DMS114 treated with DMSO at 0.1 percent for 48 hours (cell line): Measurements from ENCODE around the gene SERPINB8.
"Not testable (repeated sequence)": the region's sequence is repeated elsewhere in the genome, so short reads cannot be mapped to it uniquely, and the experiment has no call there.

ENCODE experiments used
- DNase-seq: peaks from one replicate; lab custom pipeline; 2025; ENCODE audit not compliant: unreplicated experiment; lab: John Stamatoyannopoulos, UW

The SERPINB8 gene

GRCh38 chr18:63969942-63970808, at the start of gene SERPINB8:
SERPINB8 (plus strand) TSS chr18:63970081; CDS start chr18:63978309, 8,228 bp downstream.
- peak; percentile 58 for DNase-seq

GRCh38 chr18:63922049-63922448, 47.8 kb upstream of the SERPINB8 start:
- no peak for DNase-seq

- DNase-seq: no peak
These were observed 45.3 kb upstream of the SERPINB8 start for GRCh38 chr18:63924551-63924950.

- DNase-seq: no peak
These were observed 41.5 kb upstream of the SERPINB8 start for GRCh38 chr18:63928331-63928730.

- not testable (repeated sequence) for DNase-seq
These were observed 40.5 kb upstream of the SERPINB8 start for GRCh38 chr18:63929369-63929768.

- no peak for DNase-seq
These were observed 39.0 kb upstream of the SERPINB8 start for GRCh38 chr18:63930773-63931354.

GRCh38 chr18:63936156-63936931, 33.5 kb upstream of the SERPINB8 start:
- no peak for DNase-seq

GRCh38 chr18:63936932-63937393, 32.9 kb upstream of the SERPINB8 start:
- DNase-seq: no peak

GRCh38 chr18:63940008-63940407, 29.9 kb upstream of the SERPINB8 start:
- no peak for DNase-seq

- not testable (repeated sequence) for DNase-seq
These were observed 29.3 kb upstream of the SERPINB8 start for GRCh38 chr18:63940543-63941050.

GRCh38 chr18:63947051-63947790, 22.7 kb upstream of the SERPINB8 start:
- DNase-seq: no peak

GRCh38 chr18:63949068-63949737, 20.7 kb upstream of the SERPINB8 start, which contains the start of gene HMSD:
HMSD (plus strand) TSS chr18:63949301; CDS start chr18:63953456, 4,155 bp downstream.
- DNase-seq: no peak

- no peak for DNase-seq
These were observed 18.6 kb upstream of the SERPINB8 start for GRCh38 chr18:63951302-63951705.

GRCh38 chr18:63953811-63954210, 16.1 kb upstream of the SERPINB8 start:
- no peak for DNase-seq

- no peak for DNase-seq
These were observed 13.1 kb upstream of the SERPINB8 start for GRCh38 chr18:63956755-63957154.

GRCh38 chr18:63960891-63961290, 9.0 kb upstream of the SERPINB8 start:
- DNase-seq: no peak

GRCh38 chr18:63961435-63961980, 8.4 kb upstream of the SERPINB8 start:
- no peak for DNase-seq

GRCh38 chr18:63962137-63962536, 7.7 kb upstream of the SERPINB8 start:
- no peak for DNase-seq

- peak; percentile 0 for DNase-seq
These were observed 6.1 kb upstream of the SERPINB8 start for GRCh38 chr18:63963615-63964256.
